ENCODE measurements around the gene PRPH2.
A peak's percentile ranks its signal among the peaks of the same experiment; 100 is the strongest.
"Not testable (repeated sequence)": the region's sequence is repeated elsewhere in the genome, so short reads cannot be mapped to it uniquely, and the experiment has no call there.

The PRPH2 gene

GRCh38 chr6:42702200-42702599 lies 20.2 kb downstream of the PRPH2 start:
- no peak for DNase-seq

- DNase-seq = no peak
These were observed 24.2 kb downstream of the PRPH2 start for GRCh38 chr6:42698217-42698616.

GRCh38 chr6:42697268-42697655 lies 25.1 kb downstream of the PRPH2 start:
- DNase-seq = no peak

GRCh38 chr6:42696526-42697267 lies 25.7 kb downstream of the PRPH2 start:
- DNase-seq = no peak

- DNase-seq = no peak
These were observed 27.8 kb downstream of the PRPH2 start for GRCh38 chr6:42694586-42694985.

- DNase-seq = no peak
These were observed 28.6 kb downstream of the PRPH2 start for GRCh38 chr6:42693725-42694323.

- peak in 1 of 56 donors; percentile 13 for DNase-seq
These were observed 30.1 kb downstream of the PRPH2 start for GRCh38 chr6:42692137-42692911.

GRCh38 chr6:42690872-42691271 lies 31.5 kb downstream of the PRPH2 start:
- DNase-seq = no peak

GRCh38 chr6:42690151-42690702 lies 32.2 kb downstream of the PRPH2 start:
- no peak for DNase-seq

- DNase-seq = no peak
These were observed 33.0 kb downstream of the PRPH2 start for GRCh38 chr6:42689371-42689770.

- DNase-seq = no peak
These were observed 34.1 kb downstream of the PRPH2 start for GRCh38 chr6:42688281-42688680.

GRCh38 chr6:42679358-42679757 lies 43.0 kb downstream of the PRPH2 start:
- DNase-seq = no peak

GRCh38 chr6:42674780-42675179 lies 47.6 kb downstream of the PRPH2 start:
- no peak for DNase-seq

- DNase-seq = not testable (repeated sequence)
These were observed 48.0 kb downstream of the PRPH2 start for GRCh38 chr6:42674368-42674767.

GRCh38 chr6:42664718-42665117 lies 57.7 kb downstream of the PRPH2 start:
- DNase-seq = no peak

- DNase-seq = peak in 53 of 56 donors; percentile 2 to 91 (median 42)
These were observed 60.8 kb downstream of the PRPH2 start for GRCh38 chr6:42661540-42662153.

- no peak for DNase-seq
These were observed 62.6 kb downstream of the PRPH2 start for GRCh38 chr6:42659806-42660205.

GRCh38 chr6:42653851-42654250 lies 68.5 kb downstream of the PRPH2 start:
- DNase-seq = no peak

GRCh38 chr6:42652024-42652746 lies 70.2 kb downstream of the PRPH2 start:
- DNase-seq = no peak

Measured in amygdala (tissue), 56 donors.